Erythroblast (primary cell): Measurements from ENCODE around the gene TBC1D8.

Experiments used
- GATA1 ChIP-seq: IDR thresholded peaks from 2 replicates; pipeline ENCODE4 v1.6.1; 2011; ENCODE audit warnings: low read depth, mild to moderate bottlenecking, control low read depth, low read length, moderate library complexity
- POLR2A ChIP-seq: IDR thresholded peaks from 2 replicates; pipeline ENCODE4 v1.6.1; 2011; ENCODE audit warnings: mild to moderate bottlenecking, low read length

DNA sequence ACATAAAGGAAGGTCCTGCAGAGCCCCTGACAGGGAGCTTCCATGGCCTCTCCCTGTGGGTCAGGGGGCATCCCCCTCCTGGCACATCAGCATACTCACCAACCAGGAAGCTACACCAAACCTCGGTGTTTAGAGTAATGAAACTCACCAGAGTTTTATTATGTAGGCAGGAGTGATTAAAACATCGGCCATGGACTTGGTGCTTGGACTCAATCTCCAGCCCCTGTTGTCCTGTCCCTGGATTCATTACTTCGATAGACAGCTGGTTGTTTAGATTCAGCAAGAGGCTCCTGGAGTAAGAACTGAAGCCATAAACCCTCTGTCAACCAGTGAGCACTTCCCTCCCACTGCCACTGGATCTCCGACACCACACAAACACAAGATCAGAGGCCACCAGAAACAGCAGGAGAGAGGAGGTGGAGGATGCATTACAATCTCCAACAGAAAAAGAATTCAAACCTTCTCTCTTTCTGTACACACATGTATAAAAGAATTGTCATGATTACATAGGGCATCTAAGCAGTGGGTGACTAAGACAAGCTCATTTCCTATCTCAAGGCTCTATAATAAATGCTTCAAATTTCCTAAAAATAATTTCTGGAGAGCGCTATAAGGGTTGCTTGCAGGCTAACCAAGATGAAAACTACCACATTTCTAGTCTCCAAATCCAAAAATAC lies 27.2 kb downstream of the TBC1D8 start:
- TF ChIP-seq POLR2A (no peak), GATA1 (no peak)
